HG03442 (cell line): ENCODE data around the gene NMT1.

ENCODE experiments used
- ATAC-seq: cut with Tn5 transposase; IDR thresholded peaks from one replicate; pipeline ENCODE4 v1.9.1; 2021; ENCODE audit warnings: mild to moderate bottlenecking, moderate library complexity; ENCODE audit not compliant: unreplicated experiment

NMT1 gene

DNA sequence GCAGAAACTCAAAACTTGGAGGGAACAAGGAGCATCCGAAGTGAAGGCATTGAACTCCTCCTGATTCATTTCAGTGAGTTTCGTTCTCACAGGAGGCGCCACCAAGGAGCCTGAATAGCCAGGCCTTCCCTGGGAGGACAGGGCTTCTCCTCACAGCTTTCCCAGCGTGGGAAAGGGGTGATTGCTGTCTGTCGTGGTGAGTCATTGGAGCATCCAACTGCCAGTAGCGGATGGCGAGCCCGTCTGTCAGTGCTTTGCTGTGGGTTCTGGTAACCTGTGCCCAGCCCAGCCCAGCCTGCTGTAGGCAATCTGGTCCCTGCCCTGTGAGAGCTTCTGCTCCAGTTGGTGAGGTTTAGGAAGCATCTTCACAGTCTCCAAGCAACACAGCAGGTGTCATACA, 42.9 kb downstream of the NMT1 start:
- no peak for ATAC-seq

GRCh38 chr17:45104497-45104896, 43.4 kb downstream of the NMT1 start:
- ATAC-seq, result no peak

- ATAC-seq, result no peak
Observed at GRCh38 chr17:45104907-45105624, 43.9 kb downstream of the NMT1 start.

DNA sequence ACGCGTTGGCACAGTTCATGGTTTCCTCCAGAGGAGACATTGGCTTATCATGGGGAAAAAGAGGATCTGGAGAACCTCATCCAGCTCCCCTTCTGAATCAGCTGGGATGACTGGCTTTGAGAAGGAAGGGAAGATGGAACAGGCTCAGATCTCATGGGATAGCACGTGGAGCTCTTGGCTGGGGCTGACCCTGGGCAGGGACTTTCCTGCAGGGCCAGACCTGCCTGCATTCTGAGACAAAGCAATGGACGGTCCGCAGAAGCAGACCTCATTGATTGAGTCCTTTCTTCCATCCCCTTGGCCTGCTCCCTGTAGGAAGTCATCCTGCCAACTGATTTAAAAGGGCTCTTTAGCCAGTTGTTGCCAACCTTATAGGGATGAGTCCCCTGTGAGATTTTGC, 45.0 kb downstream of the NMT1 start:
- ATAC-seq, result no peak

DNA sequence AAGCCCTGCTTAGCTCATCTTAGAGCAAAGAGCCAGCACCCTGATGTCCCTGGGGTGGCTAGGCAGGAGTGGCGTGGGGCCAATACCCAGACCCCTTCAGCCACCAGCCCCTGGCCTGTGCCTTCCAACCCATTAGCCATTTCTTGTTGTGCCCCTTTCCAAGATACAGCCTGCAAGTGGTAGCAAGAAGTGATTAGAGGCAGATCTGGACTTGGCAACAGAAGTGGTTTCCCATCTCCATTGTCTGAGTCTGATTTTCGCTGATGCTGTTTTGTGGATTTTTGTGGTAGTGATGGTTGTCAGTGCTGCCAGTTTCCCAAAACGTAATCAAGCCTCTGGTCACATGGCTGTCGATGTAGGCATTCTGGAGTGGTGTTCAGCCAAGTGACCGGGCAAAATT, 45.5 kb downstream of the NMT1 start:
- no peak for ATAC-seq

DNA sequence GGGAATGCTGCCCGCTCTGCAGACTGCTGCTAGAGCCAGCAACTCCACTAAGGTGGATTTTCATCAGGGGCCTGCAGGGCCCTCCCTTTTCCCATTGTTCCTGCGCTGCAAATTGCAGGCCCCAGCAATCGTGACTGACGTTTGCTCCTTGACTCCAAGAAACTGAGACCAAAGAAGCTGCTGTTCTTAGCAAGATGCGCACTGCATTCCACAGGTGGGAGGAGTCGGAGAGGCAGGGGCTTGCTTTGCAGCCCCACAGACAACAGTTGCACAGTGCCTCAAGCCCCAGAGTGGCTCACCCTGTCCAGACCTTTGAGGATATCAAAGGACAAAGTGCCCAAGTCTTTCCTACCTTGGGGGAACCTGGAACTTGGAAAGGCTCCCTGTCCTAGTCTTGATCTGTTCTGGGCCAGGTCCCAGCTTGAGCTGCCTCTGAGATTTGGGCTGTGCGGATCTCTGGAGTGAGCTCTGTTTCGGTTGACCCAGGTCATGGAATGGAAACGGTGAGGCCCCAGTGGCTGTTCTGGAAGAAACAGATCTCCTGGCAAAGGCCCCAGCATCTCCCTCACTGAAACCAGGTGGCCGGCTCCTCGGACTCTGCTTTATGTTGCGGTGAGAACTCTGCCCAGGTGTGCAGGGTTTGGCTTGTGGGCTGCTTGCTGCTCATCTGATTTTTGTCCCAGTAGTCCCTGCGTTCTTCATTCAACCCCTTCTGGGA, 46.3 kb downstream of the NMT1 start:
- ATAC-seq, result no peak

DNA sequence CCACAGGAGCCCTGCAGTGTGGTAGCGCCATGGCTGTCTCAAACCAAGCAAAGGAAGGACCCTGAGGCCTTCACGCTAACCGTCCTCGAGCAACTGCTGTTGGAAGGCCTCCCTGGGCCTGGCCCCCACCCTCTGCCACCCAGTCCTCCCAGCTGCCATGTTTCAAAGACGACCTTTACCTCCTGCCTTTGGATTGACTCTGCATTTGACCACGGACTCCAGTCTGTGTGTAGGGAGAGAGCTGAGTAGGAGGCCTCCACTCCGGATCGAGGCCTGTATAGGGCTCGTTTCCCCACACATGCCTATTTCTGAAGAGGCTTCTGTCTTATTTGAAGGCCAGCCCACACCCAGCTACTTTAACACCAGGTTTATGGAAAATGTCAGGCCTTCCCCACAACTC, 46.9 kb downstream of the NMT1 start:
- no peak for ATAC-seq

- ATAC-seq, result no peak
Observed at GRCh38 chr17:45108595-45109521, 47.7 kb downstream of the NMT1 start.

GRCh38 chr17:45110676-45111611, 49.8 kb downstream of the NMT1 start:
- no peak for ATAC-seq

DNA sequence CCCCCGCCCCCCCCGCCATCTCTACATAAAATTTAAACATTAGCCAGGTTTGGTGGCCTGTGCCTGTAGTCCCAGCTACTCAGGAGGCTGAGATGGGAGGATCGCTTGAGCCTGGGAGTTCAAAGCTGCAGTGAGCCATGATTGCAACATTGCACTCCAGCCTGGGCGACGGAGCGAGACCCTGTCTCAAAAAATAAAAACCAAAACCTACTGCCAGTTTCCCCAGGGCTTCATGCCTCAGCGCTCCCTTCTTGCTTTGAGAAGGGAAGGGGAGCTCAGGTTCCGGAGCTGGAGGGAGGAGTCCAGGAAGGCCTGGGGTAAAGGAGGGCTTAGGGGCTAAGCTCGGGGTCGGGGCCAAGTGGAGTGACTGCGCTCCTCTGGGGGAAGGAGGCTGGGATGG, 50.7 kb downstream of the NMT1 start:
- ATAC-seq, result no peak

DNA sequence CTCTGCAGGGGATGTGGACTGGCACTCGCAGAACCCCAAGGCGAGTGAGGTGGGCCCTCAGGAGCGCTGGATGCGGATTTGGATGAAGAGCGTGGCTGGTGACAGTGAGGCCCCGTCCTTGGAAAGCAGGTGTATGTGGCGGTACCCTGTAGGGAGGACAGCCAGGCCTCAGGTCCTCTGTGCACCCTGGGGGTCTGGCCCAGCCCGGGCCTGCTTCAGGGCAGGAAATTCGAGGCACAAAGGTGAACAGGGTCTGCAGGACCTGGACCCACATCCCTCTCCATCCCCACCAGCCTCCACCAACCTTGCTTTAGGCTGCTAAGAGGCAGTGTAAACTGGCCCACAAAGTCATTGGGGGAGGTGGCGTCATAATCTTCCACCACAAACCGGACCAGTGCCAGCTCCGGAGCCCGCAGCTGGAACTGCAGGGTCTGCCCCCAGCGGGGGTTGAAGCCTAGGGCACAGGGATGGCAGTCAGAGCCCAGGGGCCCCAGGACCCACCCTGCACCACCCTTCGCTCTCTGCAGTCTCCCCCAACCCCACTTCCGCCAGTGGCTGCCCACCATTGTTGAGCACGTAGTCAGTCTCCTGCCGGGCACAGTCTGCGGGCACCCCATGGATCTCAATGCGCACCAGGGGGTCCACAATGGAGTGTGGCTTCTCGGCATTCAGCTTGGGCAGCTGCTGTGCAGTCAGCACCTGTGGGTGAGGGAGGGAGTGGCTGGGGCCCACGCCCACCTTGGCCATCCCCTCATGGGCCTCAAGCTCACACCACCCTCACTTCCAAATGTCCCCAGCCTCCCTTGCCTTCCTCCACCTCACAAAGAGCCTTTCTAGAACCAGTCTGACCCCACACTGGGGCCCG, 51.7 kb downstream of the NMT1 start:
- no peak for ATAC-seq

DNA sequence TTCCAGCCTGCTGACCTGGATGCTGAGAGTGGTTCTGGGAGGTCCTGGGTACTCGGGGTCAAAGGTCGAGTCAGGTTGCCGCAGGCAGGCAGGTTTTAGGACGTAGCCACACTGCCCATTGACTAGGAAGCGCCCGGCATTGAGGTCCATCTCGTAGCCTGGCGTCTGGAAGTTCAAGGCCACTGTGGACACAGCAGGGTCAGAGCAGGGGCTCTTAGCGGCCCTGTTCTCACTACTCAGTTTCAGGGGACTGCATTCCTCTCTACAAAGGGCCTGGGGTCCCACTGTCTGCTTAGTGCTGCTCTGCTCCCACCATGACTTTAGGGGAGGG, 52.3 kb downstream of the NMT1 start:
- no peak for ATAC-seq

- no peak for ATAC-seq
Observed at GRCh38 chr17:45114117-45114932, 53.2 kb downstream of the NMT1 start.

DNA sequence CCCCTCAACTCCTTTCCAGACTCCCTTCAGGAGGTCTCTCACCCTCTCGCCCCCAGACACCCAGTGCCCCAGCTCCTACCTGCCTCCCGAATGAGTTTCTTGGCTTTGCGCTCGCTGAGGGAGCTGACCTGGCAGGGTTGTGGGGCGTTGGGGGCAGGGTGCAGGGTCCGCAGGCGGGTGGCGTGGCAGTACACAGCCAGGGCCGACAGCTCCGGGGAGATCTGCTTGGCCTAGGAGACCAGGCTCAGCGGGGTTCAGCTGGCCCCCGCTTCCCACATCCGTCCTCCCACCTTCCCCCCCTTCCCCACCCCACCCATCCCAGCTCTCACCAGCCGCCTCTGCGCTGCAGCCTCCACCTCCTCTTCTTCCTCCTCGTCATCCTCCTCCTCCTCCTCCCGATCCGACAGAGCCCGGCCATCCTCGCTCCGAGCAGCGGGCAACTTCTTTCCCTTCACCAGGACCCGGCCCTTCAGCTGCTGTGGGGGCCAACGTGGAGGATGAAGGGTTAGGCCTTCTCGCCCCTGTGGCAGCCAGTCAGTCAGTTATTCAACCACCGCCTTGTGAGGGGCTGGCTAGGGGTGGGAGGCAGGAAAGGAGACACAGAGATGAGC, 54.0 kb downstream of the NMT1 start:
- ATAC-seq, result no peak

GRCh38 chr17:45115871-45116270, 54.8 kb downstream of the NMT1 start:
- ATAC-seq, result no peak

- ATAC-seq, result no peak
Observed at GRCh38 chr17:45116434-45117016, 55.4 kb downstream of the NMT1 start.

- no peak for ATAC-seq
Observed at GRCh38 chr17:45117334-45117733, 56.2 kb downstream of the NMT1 start.
